AG08396 (cell line): Measurements from ENCODE around the gene CUEDC1.

ENCODE experiments used
- DNase-seq: peaks from one replicate; pipeline ENCODE4 v3.0.0; 2012; ENCODE audit warnings: low spot score, mixed read lengths

The CUEDC1 gene

GRCh38 chr17:57894848-57895247 lies 60.4 kb downstream of the CUEDC1 start:
- no peak for DNase-seq

- DNase-seq = peak; percentile 93
These were observed 62.2 kb downstream of the CUEDC1 start for GRCh38 chr17:57892820-57893595.

- DNase-seq = peak; percentile 90
These were observed 62.9 kb downstream of the CUEDC1 start for GRCh38 chr17:57892146-57892819.

GRCh38 chr17:57890857-57891232 lies 64.4 kb downstream of the CUEDC1 start:
- no peak for DNase-seq

GRCh38 chr17:57889892-57890856 lies 65.0 kb downstream of the CUEDC1 start:
- peak; percentile 89 for DNase-seq

GRCh38 chr17:57889252-57889651 lies 66.0 kb downstream of the CUEDC1 start:
- no peak for DNase-seq

GRCh38 chr17:57888311-57889216 lies 66.6 kb downstream of the CUEDC1 start:
- no peak for DNase-seq

GRCh38 chr17:57887161-57887560 lies 68.1 kb downstream of the CUEDC1 start:
- no peak for DNase-seq

- no peak for DNase-seq
These were observed 69.2 kb downstream of the CUEDC1 start for GRCh38 chr17:57886020-57886419.

GRCh38 chr17:57885148-57885915 lies 69.9 kb downstream of the CUEDC1 start:
- DNase-seq = no peak

- DNase-seq = no peak
These were observed 73.3 kb downstream of the CUEDC1 start for GRCh38 chr17:57881783-57882351.

GRCh38 chr17:57881143-57881542 lies 74.1 kb downstream of the CUEDC1 start:
- DNase-seq = peak; percentile 82

GRCh38 chr17:57880086-57880456 lies 75.1 kb downstream of the CUEDC1 start:
- DNase-seq = no peak

- DNase-seq = no peak
These were observed 75.7 kb downstream of the CUEDC1 start for GRCh38 chr17:57879437-57880085.

GRCh38 chr17:57877803-57878377 lies 77.3 kb downstream of the CUEDC1 start:
- no peak for DNase-seq

- DNase-seq = no peak
These were observed 78.4 kb downstream of the CUEDC1 start for GRCh38 chr17:57876866-57877237.

- no peak for DNase-seq
These were observed 79.0 kb downstream of the CUEDC1 start for GRCh38 chr17:57876023-57876865.

GRCh38 chr17:57875290-57876022 lies 79.8 kb downstream of the CUEDC1 start:
- peak; percentile 94 for DNase-seq
